ENCODE data around the gene CDH1. TPM values are rescaled to one million over a fixed set of nuclear protein-coding genes. Genes with fewer than 3 reads are reported as not detected.

The CDH1 gene
- total RNA-seq, 2 donors from 2014 or later = 118 to 123 TPM

DNA sequence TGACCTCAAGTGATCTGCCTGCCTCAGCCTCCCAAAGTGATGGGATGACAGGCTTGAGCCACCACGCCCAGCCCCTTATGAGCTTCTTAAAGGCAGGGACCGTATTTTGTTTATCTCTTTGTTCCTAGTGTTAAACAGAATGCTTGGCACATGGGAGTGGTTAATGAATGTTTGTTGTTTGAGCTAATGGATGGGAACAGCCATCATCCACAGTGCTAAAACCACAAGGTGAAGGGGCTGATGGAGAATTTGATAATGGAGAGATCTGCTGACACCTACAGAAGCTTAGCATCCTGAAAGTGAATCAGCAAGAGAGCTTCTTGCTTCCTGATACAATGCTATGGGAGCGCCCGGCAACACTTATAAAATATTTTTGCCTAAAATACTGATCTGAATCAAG lies 8.6 kb upstream of the CDH1 start:
- Histone ChIP-seq H3K27ac (ENCODE audit: low read depth, low read length) (no peak overlapping the region), H3K27me3 (ENCODE audit: control insufficient read depth, insufficient read depth, low read length, poor library complexity, severe bottlenecking) (no peaks in the 10 kb centered on the region), H3K36me3 (ENCODE audit: control insufficient read depth, insufficient read depth, low read length) (no peaks in the 10 kb centered on the region), H3K9ac (ENCODE audit: extremely low read depth, low read length, poor library complexity, severe bottlenecking) (no peak overlapping the region), H3K4me1 (ENCODE audit: control insufficient read depth, insufficient read depth, low read length) (peaks cover 10% of the 10 kb centered on the region), H3K4me3 (ENCODE audit: low read length) (no peak overlapping the region), H3K9me3 (ENCODE audit: control insufficient read depth, low read length) (no peaks in the 10 kb centered on the region)
- Mint-ChIP-seq H3K9me3 (no peaks in the 10 kb centered on the region), H3K36me3 (ENCODE audit: low read depth) (no peaks in the 10 kb centered on the region), H3K27me3 (ENCODE audit: insufficient read depth) (peaks cover 3% of the 10 kb centered on the region), H3K4me1 (peaks cover 13% of the 10 kb centered on the region), H3K4me3 (no peak overlapping the region), H3K27ac (no peak overlapping the region)
- 95 to 100% methylated on average over 2 to 4 of the region's 4 CpGs for WGBS, 2 experiments (ENCODE audit: insufficient coverage in 1 of 2, insufficient read length in 1 of 2)
- DNase-seq = no peak
- TF ChIP-seq, protein P1, sequence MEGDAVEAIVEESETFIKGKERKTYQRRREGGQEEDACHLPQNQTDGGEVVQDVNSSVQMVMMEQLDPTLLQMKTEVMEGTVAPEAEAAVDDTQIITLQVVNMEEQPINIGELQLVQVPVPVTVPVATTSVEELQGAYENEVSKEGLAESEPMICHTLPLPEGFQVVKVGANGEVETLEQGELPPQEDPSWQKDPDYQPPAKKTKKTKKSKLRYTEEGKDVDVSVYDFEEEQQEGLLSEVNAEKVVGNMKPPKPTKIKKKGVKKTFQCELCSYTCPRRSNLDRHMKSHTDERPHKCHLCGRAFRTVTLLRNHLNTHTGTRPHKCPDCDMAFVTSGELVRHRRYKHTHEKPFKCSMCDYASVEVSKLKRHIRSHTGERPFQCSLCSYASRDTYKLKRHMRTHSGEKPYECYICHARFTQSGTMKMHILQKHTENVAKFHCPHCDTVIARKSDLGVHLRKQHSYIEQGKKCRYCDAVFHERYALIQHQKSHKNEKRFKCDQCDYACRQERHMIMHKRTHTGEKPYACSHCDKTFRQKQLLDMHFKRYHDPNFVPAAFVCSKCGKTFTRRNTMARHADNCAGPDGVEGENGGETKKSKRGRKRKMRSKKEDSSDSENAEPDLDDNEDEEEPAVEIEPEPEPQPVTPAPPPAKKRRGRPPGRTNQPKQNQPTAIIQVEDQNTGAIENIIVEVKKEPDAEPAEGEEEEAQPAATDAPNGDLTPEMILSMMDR (conservative IDR thresholded peaks at IDR 0.05) = no peak

DNA sequence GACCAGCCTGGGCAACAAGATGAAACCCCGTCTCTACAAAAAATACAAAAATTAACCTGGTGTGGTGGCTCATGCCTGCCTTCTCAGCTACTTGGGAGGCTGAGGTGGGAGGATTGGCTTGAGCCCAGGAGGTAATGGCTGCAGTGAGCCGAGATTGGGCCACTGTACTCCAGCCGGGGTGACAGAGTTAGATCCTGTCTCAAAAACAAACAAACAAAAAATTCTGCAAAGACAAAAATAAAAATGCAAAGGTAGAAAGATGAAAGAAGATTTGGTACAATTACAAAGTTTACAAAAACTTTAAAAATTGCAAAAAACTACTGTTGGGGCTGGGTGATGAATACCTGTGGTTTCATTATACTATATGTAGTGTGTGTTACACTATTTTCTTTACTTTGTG lies 5.5 kb upstream of the CDH1 start:
- Histone ChIP-seq H3K27ac (ENCODE audit: low read depth, low read length) (no peak overlapping the region), H3K9ac (ENCODE audit: extremely low read depth, low read length, poor library complexity, severe bottlenecking) (no peak overlapping the region), H3K27me3 (ENCODE audit: control insufficient read depth, insufficient read depth, low read length, poor library complexity, severe bottlenecking) (peaks cover 11% of the 10 kb centered on the region), H3K9me3 (ENCODE audit: control insufficient read depth, low read length) (no peaks in the 10 kb centered on the region), H3K4me1 (ENCODE audit: control insufficient read depth, insufficient read depth, low read length) (peaks cover 10% of the 10 kb centered on the region), H3K36me3 (ENCODE audit: control insufficient read depth, insufficient read depth, low read length) (no peaks in the 10 kb centered on the region), H3K4me3 (ENCODE audit: low read length) (no peak overlapping the region)
- 100% methylated on average over 1 to 2 of the region's 3 CpGs for WGBS, 2 experiments (ENCODE audit: insufficient coverage in 1 of 2, insufficient read length in 1 of 2)
- Mint-ChIP-seq H3K27me3 (ENCODE audit: insufficient read depth) (peaks cover 1% of the 10 kb centered on the region), H3K36me3 (ENCODE audit: low read depth) (no peaks in the 10 kb centered on the region), H3K4me3 (no peak overlapping the region), H3K9me3 (no peaks in the 10 kb centered on the region), H3K27ac (peak overlapping the region; percentile 36), H3K4me1 (peaks cover 13% of the 10 kb centered on the region)
- no peak for DNase-seq
- TF ChIP-seq, protein P1 (conservative IDR thresholded peaks at IDR 0.05) = no peak

DNA sequence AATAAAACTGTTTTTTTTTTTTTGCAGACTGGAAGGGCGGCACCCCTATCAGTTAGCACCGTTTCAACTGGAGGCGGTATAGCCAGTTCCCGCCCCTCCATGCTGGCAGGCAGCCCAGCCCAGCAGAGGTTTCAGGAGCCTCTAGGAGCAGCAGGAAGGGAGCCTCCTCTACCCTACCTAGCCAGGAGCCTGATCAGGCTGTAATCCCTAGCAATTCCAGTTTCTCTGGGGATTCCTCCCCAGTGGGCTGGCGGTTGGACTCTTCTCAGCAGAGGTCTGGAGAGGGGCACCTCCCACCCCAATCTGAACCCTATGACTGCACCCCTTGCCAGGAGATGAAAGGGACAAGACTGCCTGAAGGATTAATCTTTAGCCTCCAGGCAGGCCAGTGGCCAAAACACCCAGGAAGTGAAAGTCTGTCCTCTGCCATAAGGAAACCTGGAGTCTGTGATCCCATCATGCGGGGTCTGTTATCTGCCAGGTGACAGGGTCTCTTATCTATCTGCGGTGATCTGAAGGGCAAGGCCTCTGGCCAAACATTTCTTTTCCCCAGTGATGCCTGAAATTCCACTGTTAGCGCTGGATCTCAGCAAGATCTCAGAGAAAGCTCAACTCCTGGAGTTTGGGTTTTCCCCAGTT lies 4.9 kb upstream of the CDH1 start:
- H3K27ac Mint-ChIP-seq = peak overlapping the region; percentile 59
- H3K36me3 Mint-ChIP-seq (ENCODE audit: low read depth) = no peaks in the 10 kb centered on the region
- Histone ChIP-seq H3K4me3 (ENCODE audit: low read length) (no peak overlapping the region), H3K4me1 (ENCODE audit: control insufficient read depth, insufficient read depth, low read length) (peaks cover 10% of the 10 kb centered on the region), H3K9ac (ENCODE audit: extremely low read depth, low read length, poor library complexity, severe bottlenecking) (no peak overlapping the region), H3K9me3 (ENCODE audit: control insufficient read depth, low read length) (no peaks in the 10 kb centered on the region), H3K27ac (ENCODE audit: low read depth, low read length) (no peak overlapping the region), H3K36me3 (ENCODE audit: control insufficient read depth, insufficient read depth, low read length) (no peaks in the 10 kb centered on the region), H3K27me3 (ENCODE audit: control insufficient read depth, insufficient read depth, low read length, poor library complexity, severe bottlenecking) (peaks cover 17% of the 10 kb centered on the region)
- no peaks in the 10 kb centered on the region for H3K9me3 Mint-ChIP-seq
- 27 to 47% methylated on average over 7 to 8 of the region's 8 CpGs for WGBS, 2 experiments (ENCODE audit: insufficient coverage in 1 of 2, insufficient read length in 1 of 2)
- TF ChIP-seq, protein P1 (conservative IDR thresholded peaks at IDR 0.05) = no peak
- no peaks in the 10 kb centered on the region for H3K27me3 Mint-ChIP-seq (ENCODE audit: insufficient read depth)
- DNase-seq = peak; percentile 86
- H3K4me1 Mint-ChIP-seq = peaks cover 13% of the 10 kb centered on the region
- H3K4me3 Mint-ChIP-seq = no peak overlapping the region

Measured in endodermal cell (in vitro differentiated cells).